Measurements from ENCODE around the gene TIMM10B. TPM values are rescaled to one million over a fixed set of nuclear protein-coding genes. Genes with fewer than 3 reads are reported as not detected.
A peak's percentile ranks its signal among the peaks of the same experiment; 100 is the strongest.

The TIMM10B gene
- total and polyA plus RNA-seq, 9 of the 15 experiments (the other 6 are each of a cell fraction or from before 2014, with no cell fraction given) = 43.2 to 163 (median 57.0) TPM

DNA sequence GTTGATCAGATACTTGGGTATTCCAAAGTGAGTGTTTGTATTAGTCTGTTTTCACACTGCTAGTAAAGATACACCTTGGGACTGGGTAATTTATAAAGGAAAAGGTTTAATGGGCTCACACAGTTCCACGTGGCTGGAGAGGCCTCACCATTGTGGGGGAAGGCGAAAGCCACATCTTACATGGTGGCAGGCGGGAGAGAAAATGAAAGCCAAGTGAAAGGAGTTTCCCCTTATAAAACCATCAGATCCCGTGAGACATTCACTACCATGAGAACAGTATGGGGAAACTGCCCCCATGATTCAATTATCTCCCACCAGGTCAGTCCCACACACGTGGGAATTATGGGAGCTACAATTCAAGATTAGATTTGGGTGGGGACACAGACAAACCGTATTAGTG lies 7.0 kb downstream of the TIMM10B start (continued):
- TF ChIP-seq HDAC1 (IDR thresholded peaks at IDR 0.05) = no peak
- TF ChIP-seq, protein P1, sequence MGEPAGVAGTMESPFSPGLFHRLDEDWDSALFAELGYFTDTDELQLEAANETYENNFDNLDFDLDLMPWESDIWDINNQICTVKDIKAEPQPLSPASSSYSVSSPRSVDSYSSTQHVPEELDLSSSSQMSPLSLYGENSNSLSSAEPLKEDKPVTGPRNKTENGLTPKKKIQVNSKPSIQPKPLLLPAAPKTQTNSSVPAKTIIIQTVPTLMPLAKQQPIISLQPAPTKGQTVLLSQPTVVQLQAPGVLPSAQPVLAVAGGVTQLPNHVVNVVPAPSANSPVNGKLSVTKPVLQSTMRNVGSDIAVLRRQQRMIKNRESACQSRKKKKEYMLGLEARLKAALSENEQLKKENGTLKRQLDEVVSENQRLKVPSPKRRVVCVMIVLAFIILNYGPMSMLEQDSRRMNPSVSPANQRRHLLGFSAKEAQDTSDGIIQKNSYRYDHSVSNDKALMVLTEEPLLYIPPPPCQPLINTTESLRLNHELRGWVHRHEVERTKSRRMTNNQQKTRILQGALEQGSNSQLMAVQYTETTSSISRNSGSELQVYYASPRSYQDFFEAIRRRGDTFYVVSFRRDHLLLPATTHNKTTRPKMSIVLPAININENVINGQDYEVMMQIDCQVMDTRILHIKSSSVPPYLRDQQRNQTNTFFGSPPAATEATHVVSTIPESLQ (CRISPR knock-in tag; IDR thresholded peaks at IDR 0.05) = no peak
- TF ChIP-seq, protein P2, sequence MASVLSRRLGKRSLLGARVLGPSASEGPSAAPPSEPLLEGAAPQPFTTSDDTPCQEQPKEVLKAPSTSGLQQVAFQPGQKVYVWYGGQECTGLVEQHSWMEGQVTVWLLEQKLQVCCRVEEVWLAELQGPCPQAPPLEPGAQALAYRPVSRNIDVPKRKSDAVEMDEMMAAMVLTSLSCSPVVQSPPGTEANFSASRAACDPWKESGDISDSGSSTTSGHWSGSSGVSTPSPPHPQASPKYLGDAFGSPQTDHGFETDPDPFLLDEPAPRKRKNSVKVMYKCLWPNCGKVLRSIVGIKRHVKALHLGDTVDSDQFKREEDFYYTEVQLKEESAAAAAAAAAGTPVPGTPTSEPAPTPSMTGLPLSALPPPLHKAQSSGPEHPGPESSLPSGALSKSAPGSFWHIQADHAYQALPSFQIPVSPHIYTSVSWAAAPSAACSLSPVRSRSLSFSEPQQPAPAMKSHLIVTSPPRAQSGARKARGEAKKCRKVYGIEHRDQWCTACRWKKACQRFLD (CRISPR knock-in tag; IDR thresholded peaks at IDR 0.05) = no peak

DNA sequence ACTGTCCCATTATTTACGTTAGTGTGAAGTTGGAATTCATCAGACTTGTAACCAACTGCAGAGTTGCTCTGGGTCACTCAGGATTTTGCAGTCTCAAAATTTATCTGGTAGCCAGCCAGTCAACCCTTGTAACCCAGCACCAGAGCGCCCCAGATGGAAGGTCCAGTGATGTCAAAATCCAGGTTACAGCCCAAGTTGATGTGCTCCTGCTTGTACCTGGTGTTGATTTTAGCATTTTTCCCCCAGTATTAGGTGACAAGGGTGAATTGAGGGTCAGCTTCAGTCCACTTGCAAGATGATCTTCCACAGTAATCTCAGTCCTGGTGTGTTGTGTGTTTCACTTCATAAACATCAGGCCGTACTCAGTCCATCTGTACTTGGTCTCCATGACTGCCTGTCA lies 7.5 kb downstream of the TIMM10B start:
- Histone ChIP-seq H3K27ac (ENCODE audit: extremely low read depth, low read depth, low read length) (no peak overlapping the region), H3K36me3 (ENCODE audit: control insufficient read depth, insufficient read depth, low read length) (peaks cover 77% of the 10 kb centered on the region), H3K27me3 (ENCODE audit: control insufficient read depth in 2 of 2, insufficient read depth in 2 of 2, low read length in 2 of 2) (no peaks in the 10 kb centered on the region), H4K20me1 (replicated peaks; ENCODE audit: control insufficient read depth, insufficient read depth, low read length) (no peaks in the 10 kb centered on the region), H3K79me2 (ENCODE audit: control insufficient read depth, insufficient read depth, low read length) (peaks cover 5% of the 10 kb centered on the region; the same call in 1 of the 3 replicates), H3K9me1 (ENCODE audit: control insufficient read depth, insufficient read depth, low read length) (no peaks in the 10 kb centered on the region), H3K4me3 (no peak overlapping the region), H3K9ac (ENCODE audit: insufficient read depth in 1 of 2, low read depth in 2 of 2, low read length in 2 of 2) (no peak overlapping the region), H3K4me2 (ENCODE audit: insufficient read depth, low read length) (no peak overlapping the region), H3K4me1 (replicated peaks in 1 of 2; ENCODE audit: control insufficient read depth in 2 of 2, insufficient read depth in 2 of 2, low read length in 2 of 2) (no peaks in the 10 kb centered on the region; a peak in 1 of 5 replicates), H3K9me3 (replicated peaks; ENCODE audit: control insufficient read depth, insufficient read depth, low read depth, low read length) (no peaks in the 10 kb centered on the region), H2AFZ (ENCODE audit: low read depth, low read length) (no peak overlapping the region)
- intact Hi-C loops (cut with micrococcal nuclease) = no loop called here
- FAIRE-seq (no peak), ATAC-seq (peak; percentile 21; the same call in 2 of the 3 replicates), DNase-seq (ENCODE audit: extremely low read depth in 1 of 4, low spot score in 3 of 4) (no peak)
- ChIA-PET POLR2A (interaction anchor here (4.9 kb wide), 1 partner anchor 11 kb away, joined by 33 read pairs; the partner anchor contains the start of gene DNHD1), CTCF (ENCODE audit: low intra/inter-chr PET ratio) (no interaction called here)
- BruUV-seq (replicated peaks) = no TSS peak
- in situ Hi-C loops (cut with MboI) = no loop called here
- WGBS (ENCODE audit: insufficient coverage, low coverage, missing lambda C conversion rate) = 90% methylated on average over 3 of the region's 3 CpGs
- no peak for TF ChIP-seq PYGO2 (tag; IDR thresholded peaks at IDR 0.05)
- TF ChIP-seq, protein P3, sequence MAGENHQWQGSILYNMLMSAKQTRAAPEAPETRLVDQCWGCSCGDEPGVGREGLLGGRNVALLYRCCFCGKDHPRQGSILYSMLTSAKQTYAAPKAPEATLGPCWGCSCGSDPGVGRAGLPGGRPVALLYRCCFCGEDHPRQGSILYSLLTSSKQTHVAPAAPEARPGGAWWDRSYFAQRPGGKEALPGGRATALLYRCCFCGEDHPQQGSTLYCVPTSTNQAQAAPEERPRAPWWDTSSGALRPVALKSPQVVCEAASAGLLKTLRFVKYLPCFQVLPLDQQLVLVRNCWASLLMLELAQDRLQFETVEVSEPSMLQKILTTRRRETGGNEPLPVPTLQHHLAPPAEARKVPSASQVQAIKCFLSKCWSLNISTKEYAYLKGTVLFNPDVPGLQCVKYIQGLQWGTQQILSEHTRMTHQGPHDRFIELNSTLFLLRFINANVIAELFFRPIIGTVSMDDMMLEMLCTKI (IDR thresholded peaks at IDR 0.05; ENCODE audit: partially characterized antibody) = no peak
- TF ChIP-seq TRIM28 (IDR thresholded peaks at IDR 0.05) = no peak
- no peak for TF ChIP-seq TCFL5 (CRISPR knock-in tag; conservative IDR thresholded peaks at IDR 0.05)
- no peak for TF ChIP-seq RBM14 (IDR thresholded peaks at IDR 0.05; ENCODE audit: borderline replicate concordance, insufficient read depth, low read depth, low read length)
- no peak for TF ChIP-seq ZNF707 (CRISPR knock-in tag; conservative IDR thresholded peaks at IDR 0.05)
- no peak for TF ChIP-seq MXI1 (IDR thresholded peaks at IDR 0.05; ENCODE audit: low read depth, low read length)
- TF ChIP-seq, protein P4, sequence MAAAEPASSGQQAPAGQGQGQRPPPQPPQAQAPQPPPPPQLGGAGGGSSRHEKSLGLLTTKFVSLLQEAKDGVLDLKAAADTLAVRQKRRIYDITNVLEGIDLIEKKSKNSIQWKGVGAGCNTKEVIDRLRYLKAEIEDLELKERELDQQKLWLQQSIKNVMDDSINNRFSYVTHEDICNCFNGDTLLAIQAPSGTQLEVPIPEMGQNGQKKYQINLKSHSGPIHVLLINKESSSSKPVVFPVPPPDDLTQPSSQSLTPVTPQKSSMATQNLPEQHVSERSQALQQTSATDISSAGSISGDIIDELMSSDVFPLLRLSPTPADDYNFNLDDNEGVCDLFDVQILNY (CRISPR knock-in tag; IDR thresholded peaks at IDR 0.05) = no peak
- TF ChIP-seq, protein P5, sequence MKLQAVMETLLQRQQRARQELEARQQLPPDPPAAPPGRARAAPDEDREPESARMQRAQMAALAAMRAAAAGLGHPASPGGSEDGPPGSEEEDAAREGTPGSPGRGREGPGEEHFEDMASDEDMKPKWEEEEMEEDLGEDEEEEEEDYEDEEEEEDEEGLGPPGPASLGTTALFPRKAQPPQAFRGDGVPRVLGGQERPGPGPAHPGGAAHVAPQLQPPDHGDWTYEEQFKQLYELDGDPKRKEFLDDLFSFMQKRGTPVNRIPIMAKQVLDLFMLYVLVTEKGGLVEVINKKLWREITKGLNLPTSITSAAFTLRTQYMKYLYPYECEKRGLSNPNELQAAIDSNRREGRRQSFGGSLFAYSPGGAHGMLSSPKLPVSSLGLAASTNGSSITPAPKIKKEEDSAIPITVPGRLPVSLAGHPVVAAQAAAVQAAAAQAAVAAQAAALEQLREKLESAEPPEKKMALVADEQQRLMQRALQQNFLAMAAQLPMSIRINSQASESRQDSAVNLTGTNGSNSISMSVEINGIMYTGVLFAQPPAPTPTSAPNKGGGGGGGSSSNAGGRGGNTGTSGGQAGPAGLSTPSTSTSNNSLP (IDR thresholded peaks at IDR 0.05; ENCODE audit: borderline replicate concordance, low read depth, low read length) = no peak
- no peak for TF ChIP-seq TBL1XR1 (IDR thresholded peaks at IDR 0.05; ENCODE audit: low read length in 2 of 2)
- no peak for TF ChIP-seq LARP7 (IDR thresholded peaks at IDR 0.05)
